ENCODE measurements around the gene COPA.

COPA gene

GRCh38 chr1:160308451-160309184, 34.4 kb downstream of the COPA start:
- POLR2A ChIA-PET = no interaction called here
- DNase-seq (ENCODE audit: extremely low spot score) = no peak
- CTCF ChIA-PET = interaction anchor here (3.6 kb wide), 1 partner anchor 17 kb away, joined by 17 read pairs; no protein-coding TSS in a partner anchor
- TF ChIP-seq NFRKB (IDR thresholded peaks at IDR 0.05) (no peak), SP1 (IDR thresholded peaks at IDR 0.05) (no peak), ZNF384 (IDR thresholded peaks at IDR 0.05) (no peak), LEF1 (IDR thresholded peaks at IDR 0.05; ENCODE audit: borderline replicate concordance) (no peak), ARNT (IDR thresholded peaks at IDR 0.05) (no peak), CTBP1 (IDR thresholded peaks at IDR 0.05; ENCODE audit: borderline replicate concordance) (no peak)

- ChIA-PET CTCF (interaction anchor here (3.6 kb wide), 1 partner anchor 16 kb away, joined by 17 read pairs; no protein-coding TSS in a partner anchor), POLR2A (no interaction called here)
- no peak for DNase-seq (ENCODE audit: extremely low spot score)
- TF ChIP-seq PKNOX1 (IDR thresholded peaks at IDR 0.05) = no peak
- TF ChIP-seq FOXM1 (IDR thresholded peaks at IDR 0.05; ENCODE audit: borderline replicate concordance) = no peak
- TF ChIP-seq HDGF (IDR thresholded peaks at IDR 0.05; ENCODE audit: borderline replicate concordance) = no peak
- TF ChIP-seq L3MBTL2 (conservative IDR thresholded peaks at IDR 0.05) = no peak
- no peak for TF ChIP-seq TARDBP (IDR thresholded peaks at IDR 0.05)
Observed at GRCh38 chr1:160307118-160307791, 35.8 kb downstream of the COPA start.

- POLR2A ChIA-PET = no interaction called here
- CTCF ChIA-PET = no interaction called here
- DNase-seq (ENCODE audit: extremely low spot score) = no peak
- TF ChIP-seq LEF1 (IDR thresholded peaks at IDR 0.05; ENCODE audit: borderline replicate concordance) (no peak), FOXM1 (IDR thresholded peaks at IDR 0.05; ENCODE audit: borderline replicate concordance) (no peak)
Observed at GRCh38 chr1:160300173-160300572, 42.9 kb downstream of the COPA start.

GRCh38 chr1:160296036-160296435, 47.0 kb downstream of the COPA start:
- ChIA-PET POLR2A (interaction anchor here (1.0 kb wide), 1 partner anchor 11 kb away, joined by 3 read pairs; the partner anchor contains the start of gene PEX19), CTCF (no interaction called here)
- DNase-seq (ENCODE audit: extremely low spot score) = no peak
- TF ChIP-seq LEF1 (IDR thresholded peaks at IDR 0.05; ENCODE audit: borderline replicate concordance) (no peak), FOXM1 (IDR thresholded peaks at IDR 0.05; ENCODE audit: borderline replicate concordance) (no peak), TARDBP (IDR thresholded peaks at IDR 0.05) (no peak), BHLHE40 (IDR thresholded peaks at IDR 0.05; ENCODE audit: borderline replicate concordance) (no peak), ELF4 (IDR thresholded peaks at IDR 0.05) (no peak), PKNOX1 (IDR thresholded peaks at IDR 0.05) (no peak), FOXA1 (IDR thresholded peaks at IDR 0.05) (no peak), ZNF384 (IDR thresholded peaks at IDR 0.05) (no peak), HDGF (IDR thresholded peaks at IDR 0.05; ENCODE audit: borderline replicate concordance) (no peak), ARNT (IDR thresholded peaks at IDR 0.05) (no peak), SP1 (IDR thresholded peaks at IDR 0.05) (no peak), L3MBTL2 (conservative IDR thresholded peaks at IDR 0.05) (no peak), NFRKB (IDR thresholded peaks at IDR 0.05) (no peak), CTBP1 (IDR thresholded peaks at IDR 0.05; ENCODE audit: borderline replicate concordance) (no peak), FOXK2 (IDR thresholded peaks at IDR 0.05) (no peak), SUZ12 (IDR thresholded peaks at IDR 0.05) (no peak)

GRCh38 chr1:160293020-160293968, 49.8 kb downstream of the COPA start:
- no peak for DNase-seq (ENCODE audit: extremely low spot score)
- ChIA-PET POLR2A (no interaction called here), CTCF (interaction anchor here (0.6 to 2.6 kb wide), 5 partner anchors 9 to 219 kb away, joined by 3 to 29 read pairs (median 8); no protein-coding TSS in a partner anchor)
- TF ChIP-seq PKNOX1 (IDR thresholded peaks at IDR 0.05) = no peak
- no peak for TF ChIP-seq LEF1 (IDR thresholded peaks at IDR 0.05; ENCODE audit: borderline replicate concordance)
- no peak for TF ChIP-seq HDGF (IDR thresholded peaks at IDR 0.05; ENCODE audit: borderline replicate concordance)
- TF ChIP-seq SP1 (IDR thresholded peaks at IDR 0.05) = no peak

All from HEK293T (cell line).